ENCODE results near the gene GRM4. TPM values are rescaled to one million over a fixed set of nuclear protein-coding genes. Genes with fewer than 3 reads are reported as not detected.
A peak's percentile ranks its signal among the peaks of the same experiment; 100 is the strongest.

Gene GRM4
- total RNA-seq, 4 donors from 2014 or later: not detected

DNA sequence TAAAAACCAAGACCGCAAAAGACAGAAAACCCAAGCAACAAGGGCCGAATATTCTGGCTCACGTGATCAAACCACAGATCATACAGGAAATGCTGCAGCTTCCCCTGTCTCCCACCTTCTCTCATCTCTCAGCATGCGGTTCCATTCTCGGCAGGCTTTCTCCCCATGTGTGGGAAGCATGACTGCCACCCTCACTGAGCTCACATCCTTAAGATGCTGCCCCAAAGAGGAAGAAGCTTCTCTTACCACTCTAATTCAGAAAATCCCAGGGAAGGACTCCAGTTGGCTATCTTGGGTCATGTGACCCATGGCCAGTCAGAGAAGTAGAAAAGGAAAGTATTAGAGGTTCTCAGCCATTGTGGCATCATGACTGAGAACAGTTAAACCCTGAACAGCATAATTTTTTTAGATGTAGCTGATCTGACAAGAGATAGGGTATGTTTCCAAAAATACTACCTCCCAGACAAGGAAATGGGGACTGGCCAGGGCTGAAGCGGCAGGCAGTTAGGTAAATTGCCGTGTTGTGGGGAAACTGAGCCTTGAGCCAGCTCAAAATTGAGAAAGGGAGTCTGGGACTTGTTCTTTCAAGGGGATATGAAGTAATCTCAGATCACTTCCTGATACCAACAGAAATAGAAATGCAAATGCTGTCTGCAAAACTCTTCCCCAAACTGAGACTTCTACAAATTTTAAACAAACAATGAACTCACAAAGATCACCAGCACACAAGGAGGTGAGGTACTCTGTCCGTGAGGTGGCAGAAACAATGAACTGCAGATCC is 37.1 kb upstream of the GRM4 start:
- intact Hi-C loops (cut with DNase I): no loop called here
- Histone ChIP-seq H3K27ac (peak overlapping the region in 2 of 4 donors; percentile 33 to 35), H3K4me1 (peaks cover 6 to 19% (median 11%) of the 10 kb centered on the region in 3 donors), H3K27me3 (peaks cover 0 to 5% (median 0%) of the 10 kb centered on the region in 4 donors), H3K9me3 (no peaks in the 10 kb centered on the region), H3K36me3 (no peaks in the 10 kb centered on the region), H3K4me3 (peak overlapping the region in 1 of 4 donors; percentile 13)
- DNase-seq: no peak
- TF ChIP-seq POLR2A (IDR thresholded peaks at IDR 0.05): no peak
- TF ChIP-seq, protein P1, sequence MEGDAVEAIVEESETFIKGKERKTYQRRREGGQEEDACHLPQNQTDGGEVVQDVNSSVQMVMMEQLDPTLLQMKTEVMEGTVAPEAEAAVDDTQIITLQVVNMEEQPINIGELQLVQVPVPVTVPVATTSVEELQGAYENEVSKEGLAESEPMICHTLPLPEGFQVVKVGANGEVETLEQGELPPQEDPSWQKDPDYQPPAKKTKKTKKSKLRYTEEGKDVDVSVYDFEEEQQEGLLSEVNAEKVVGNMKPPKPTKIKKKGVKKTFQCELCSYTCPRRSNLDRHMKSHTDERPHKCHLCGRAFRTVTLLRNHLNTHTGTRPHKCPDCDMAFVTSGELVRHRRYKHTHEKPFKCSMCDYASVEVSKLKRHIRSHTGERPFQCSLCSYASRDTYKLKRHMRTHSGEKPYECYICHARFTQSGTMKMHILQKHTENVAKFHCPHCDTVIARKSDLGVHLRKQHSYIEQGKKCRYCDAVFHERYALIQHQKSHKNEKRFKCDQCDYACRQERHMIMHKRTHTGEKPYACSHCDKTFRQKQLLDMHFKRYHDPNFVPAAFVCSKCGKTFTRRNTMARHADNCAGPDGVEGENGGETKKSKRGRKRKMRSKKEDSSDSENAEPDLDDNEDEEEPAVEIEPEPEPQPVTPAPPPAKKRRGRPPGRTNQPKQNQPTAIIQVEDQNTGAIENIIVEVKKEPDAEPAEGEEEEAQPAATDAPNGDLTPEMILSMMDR (IDR thresholded peaks at IDR 0.05): no peak
- 65 to 69% methylated on average over 8 of the region's 8 CpGs for WGBS, 2 donors

- H3K36me3 ChIP-seq: no peaks in the 10 kb centered on the region
- 63 to 82% methylated on average over 1 of the region's 1 CpG for WGBS, 2 donors
- peaks cover 6 to 19% (median 11%) of the 10 kb centered on the region in 3 donors for H3K4me1 ChIP-seq
- H3K27ac ChIP-seq: no peak overlapping the region
- no peak for TF ChIP-seq POLR2A (IDR thresholded peaks at IDR 0.05)
- TF ChIP-seq, protein P1 (IDR thresholded peaks at IDR 0.05): no peak
- H3K4me3 ChIP-seq: no peak overlapping the region
- H3K27me3 ChIP-seq: peaks cover 0 to 5% (median 0%) of the 10 kb centered on the region in 4 donors
- no peak for DNase-seq
- no peaks in the 10 kb centered on the region for H3K9me3 ChIP-seq
- intact Hi-C loops (cut with DNase I): no loop called here
These were observed 36.0 kb upstream of the GRM4 start for GRCh38 chr6:34181908-34182307.

DNA sequence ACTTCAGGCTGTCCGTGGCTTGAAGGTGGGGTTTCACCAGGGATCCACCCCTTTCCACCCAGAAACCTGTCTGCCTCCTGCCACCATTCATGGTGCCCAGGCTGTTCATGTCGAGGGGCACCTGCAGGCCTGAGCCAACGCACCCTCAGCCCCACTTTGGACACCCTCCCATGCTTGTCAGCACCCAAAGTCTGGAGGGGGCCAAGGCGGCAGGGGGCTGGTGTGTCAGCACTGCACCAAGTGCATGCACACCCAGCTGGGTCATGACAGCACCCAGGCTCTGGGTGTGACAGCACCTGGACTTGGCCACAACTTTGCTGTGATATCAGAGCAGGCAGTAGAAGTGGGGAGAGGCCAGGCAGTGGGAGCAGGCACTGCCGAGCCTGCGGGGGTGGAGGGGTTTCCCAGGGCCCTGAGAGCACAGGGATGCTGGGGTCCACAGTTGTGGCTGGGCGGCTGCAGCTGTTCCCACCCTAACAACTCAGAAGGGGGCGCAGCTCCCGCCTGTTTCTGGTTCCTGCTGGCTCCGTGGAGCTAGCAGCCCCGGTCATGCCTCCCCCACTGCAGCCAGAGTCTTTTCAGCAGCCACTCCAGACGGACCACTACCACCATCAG is 33.3 kb upstream of the GRM4 start:
- H3K9me3 ChIP-seq: no peaks in the 10 kb centered on the region
- peaks cover 0 to 5% (median 0%) of the 10 kb centered on the region in 4 donors for H3K27me3 ChIP-seq
- peak overlapping the region in 2 of 4 donors; percentile 48 to 55 for H3K27ac ChIP-seq
- H3K36me3 ChIP-seq: no peaks in the 10 kb centered on the region
- H3K4me3 ChIP-seq: no peak overlapping the region
- 63 to 68% methylated on average over 5 to 6 of the region's 12 CpGs for WGBS, 2 donors
- intact Hi-C loops (cut with DNase I): no loop called here
- peaks cover 6 to 23% (median 11%) of the 10 kb centered on the region in 3 donors for H3K4me1 ChIP-seq
- TF ChIP-seq, protein P1 (IDR thresholded peaks at IDR 0.05): no peak
- no peak for TF ChIP-seq POLR2A (IDR thresholded peaks at IDR 0.05)
- no peak for DNase-seq

- 87 to 94% methylated on average over 3 to 6 of the region's 19 CpGs for WGBS, 2 donors
- H3K27me3 ChIP-seq: peaks cover 0 to 5% (median 0%) of the 10 kb centered on the region in 4 donors
- TF ChIP-seq, protein P1 (IDR thresholded peaks at IDR 0.05): no peak
- no peak for TF ChIP-seq POLR2A (IDR thresholded peaks at IDR 0.05)
- H3K4me1 ChIP-seq: peaks cover 6 to 25% (median 11%) of the 10 kb centered on the region in 3 donors
- no peaks in the 10 kb centered on the region for H3K9me3 ChIP-seq
- DNase-seq: no peak
- intact Hi-C loops (cut with DNase I): no loop called here
- no peaks in the 10 kb centered on the region for H3K36me3 ChIP-seq
- no peak overlapping the region for H3K27ac ChIP-seq
- H3K4me3 ChIP-seq: no peak overlapping the region
These were observed 32.6 kb upstream of the GRM4 start for GRCh38 chr6:34178357-34179105.
